Esophagus (tissue), 2 donors: ENCODE results near the gene CLINT1. TPM values are rescaled to one million over a fixed set of nuclear protein-coding genes. Genes with fewer than 3 reads are reported as not detected.

ENCODE experiments used
- H3K27ac ChIP-seq, 2 donors: one replicate each; pipeline ENCODE4 v1.5.1; 2013; ENCODE audit warnings: low read depth in 2 of 2, mild to moderate bottlenecking in 2 of 2, inconsistent platforms in 1 of 2, low read length in 1 of 2, moderate library complexity in 1 of 2
- H3K27me3 ChIP-seq, 2 donors: one replicate each; pipeline ENCODE4 v1.6.1; 2013; ENCODE audit warnings: low read length in 2 of 2, control low read depth in 1 of 2, mild to moderate bottlenecking in 1 of 2; ENCODE audit not compliant: insufficient read depth in 2 of 2, control insufficient read depth in 1 of 2
- H3K36me3 ChIP-seq, 2 donors: one replicate each; pipeline ENCODE4 v1.6.1; 2013; ENCODE audit warnings: low read length in 1 of 2; ENCODE audit not compliant: control insufficient read depth in 2 of 2, insufficient read depth in 2 of 2
- H3K4me1 ChIP-seq, 2 donors: one replicate each; pipeline ENCODE4 v1.6.1; 2013; ENCODE audit warnings: low read length in 1 of 2; ENCODE audit not compliant: control insufficient read depth in 2 of 2, insufficient read depth in 2 of 2
- H3K4me3 ChIP-seq, 2 donors: one replicate each; pipeline ENCODE4 v1.5.1; 2013; ENCODE audit warnings: low read length in 2 of 2, mild to moderate bottlenecking in 2 of 2, low read depth in 1 of 2, moderate library complexity in 1 of 2
- H3K9me3 ChIP-seq, 2 donors: one replicate each; pipeline ENCODE4 v1.6.1; 2013; ENCODE audit warnings: mild to moderate bottlenecking in 2 of 2, low read depth in 1 of 2, low read length in 1 of 2, moderate library complexity in 1 of 2; ENCODE audit not compliant: control insufficient read depth in 2 of 2, insufficient read depth in 1 of 2
- WGBS, 2 donors: extraction: QIAGEN DNeasy Blood & Tissue Kit; methylation state at CpG; one replicate each; pipeline ENCODE4 v1.1.7; 2013; 5-methylcytosine and 5-hydroxymethylcytosine counted together
- polyA plus RNA-seq, 2 donors: library from polyadenylated mRNA; stranded (reverse); fragments of 200-250 nt; gene quantifications; one replicate each; pipeline ENCODE4 v1.2.3, GENCODE V29; 2013
- donor health status: healthy with polysubstance abuse.
- donor health status: Bipolar disorder and iron deficiency.

The CLINT1 gene
- 10 to 100 TPM; 59.1 to 75.2 TPM for polyA plus RNA-seq

DNA sequence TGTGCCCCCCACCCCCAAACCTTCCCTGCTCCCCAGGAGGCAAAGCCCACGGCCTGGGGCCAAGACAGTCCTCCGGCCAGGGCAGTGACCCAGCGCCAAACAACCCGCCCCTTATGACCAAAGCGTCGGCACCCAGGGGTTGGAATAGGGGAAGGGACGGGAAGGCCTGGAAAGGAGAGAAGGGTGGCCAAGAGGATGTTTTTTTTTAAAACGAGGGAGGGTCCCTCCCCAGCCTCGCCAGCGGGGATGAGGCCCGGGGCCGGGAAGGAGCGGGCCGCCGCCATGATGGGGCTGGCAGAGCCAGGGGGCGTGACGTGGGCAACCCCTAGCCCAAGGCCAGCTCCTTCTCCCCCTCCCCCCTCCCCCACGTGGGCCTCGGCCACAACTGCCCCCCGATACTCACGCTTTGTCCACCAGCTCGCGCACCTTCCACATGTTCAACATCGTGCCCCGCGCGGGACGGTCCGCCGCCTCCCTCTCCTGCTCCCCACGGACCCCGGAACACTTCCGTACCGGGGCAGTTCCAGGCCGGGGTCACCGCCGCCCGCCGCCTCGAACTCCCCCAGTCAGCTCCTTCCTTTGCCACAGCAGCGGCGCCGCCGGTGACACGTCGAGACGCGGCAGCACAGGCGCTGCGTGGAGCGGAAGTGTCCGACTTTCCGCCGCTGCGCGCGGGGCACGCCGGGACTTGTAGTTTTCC, at the start of gene CLINT1:
Gene CLINT1 (minus strand): TSS at position 619 of the 700 bp plus-strand sequence. CDS start 175 bp downstream, at position 444.
- no peaks in the 10 kb centered on the region for H3K36me3 ChIP-seq
- no peaks in the 10 kb centered on the region for H3K4me1 ChIP-seq
- peak within 1 kb of the TSS; percentile 73 to 93 for H3K27ac ChIP-seq
- no peaks in the 10 kb centered on the region for H3K27me3 ChIP-seq
- 0 to 1% methylated on average over 45 to 59 of the region's 59 CpGs for WGBS, 2 donors
- H3K4me3 ChIP-seq: peak within 1 kb of the TSS; percentile 75 to 99
- no peaks in the 10 kb centered on the region for H3K9me3 ChIP-seq

DNA sequence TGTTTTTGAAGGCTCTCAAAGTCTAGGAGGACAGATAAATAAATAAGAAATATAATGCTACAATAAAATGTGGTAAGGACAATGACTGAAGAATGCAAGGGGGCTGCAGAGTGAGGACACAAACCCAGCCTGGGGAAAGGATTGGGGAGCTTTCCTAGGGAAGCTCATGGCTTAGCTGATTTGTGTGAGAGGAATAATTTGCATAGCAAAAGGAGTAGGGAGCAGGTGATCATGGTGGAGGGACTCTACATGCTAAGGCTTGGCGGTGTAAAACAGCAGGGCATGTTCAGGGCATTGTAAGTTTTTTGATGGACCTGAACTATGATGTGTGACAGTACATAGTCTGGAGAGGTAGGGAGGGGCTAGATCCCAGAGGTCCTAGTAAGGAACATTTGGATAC, 49.5 kb upstream of the CLINT1 start:
- Histone ChIP-seq H3K36me3 (no peaks in the 10 kb centered on the region), H3K4me3 (no peak overlapping the region), H3K27ac (no peak overlapping the region), H3K9me3 (no peaks in the 10 kb centered on the region), H3K27me3 (no peaks in the 10 kb centered on the region), H3K4me1 (no peaks in the 10 kb centered on the region)
- 91 to 100% methylated on average over 1 of the region's 1 CpG for WGBS, 2 donors

DNA sequence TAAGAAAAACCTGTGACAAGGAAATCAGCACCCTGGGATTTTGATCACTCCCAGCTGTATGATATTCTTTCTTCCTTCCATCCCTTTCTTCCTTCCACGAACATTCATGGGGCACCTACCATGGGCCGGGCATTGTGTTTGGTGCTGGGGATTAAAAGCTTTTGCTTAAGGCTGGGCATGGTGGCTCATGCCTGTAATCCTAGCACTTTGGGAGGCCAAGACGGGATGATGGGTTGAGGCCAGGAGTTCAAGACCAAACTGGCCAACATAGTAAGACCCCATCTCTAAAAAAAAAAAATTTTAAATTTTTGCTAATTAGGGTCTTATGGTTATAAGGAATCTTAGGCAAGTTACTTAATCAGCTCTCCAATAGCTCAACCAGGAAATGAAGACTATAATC, 48.5 kb upstream of the CLINT1 start:
- Histone ChIP-seq H3K4me3 (no peak overlapping the region), H3K27me3 (no peaks in the 10 kb centered on the region), H3K36me3 (no peaks in the 10 kb centered on the region), H3K27ac (no peak overlapping the region), H3K9me3 (no peaks in the 10 kb centered on the region), H3K4me1 (no peaks in the 10 kb centered on the region)
- WGBS, 2 donors: 63 to 80% methylated on average over 3 of the region's 3 CpGs

DNA sequence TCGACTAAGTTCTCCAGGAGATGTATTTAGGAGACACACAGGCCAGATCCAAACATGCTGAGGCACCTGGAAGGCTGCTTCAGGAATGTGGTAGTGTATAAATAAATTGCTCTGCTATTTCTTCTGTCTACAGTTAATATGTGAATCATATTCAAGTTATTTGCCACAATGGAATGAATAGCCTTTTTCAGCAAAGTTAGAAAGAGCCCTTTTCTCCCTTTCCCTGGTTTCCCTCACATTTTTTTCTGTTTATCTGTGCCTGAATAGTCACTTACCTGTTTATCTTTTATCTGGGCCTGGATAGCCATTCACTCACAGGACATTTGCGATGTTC, 44.1 kb upstream of the CLINT1 start:
- Histone ChIP-seq H3K36me3 (no peaks in the 10 kb centered on the region), H3K27ac (peak overlapping the region; percentile 60 to 62), H3K4me3 (no peak overlapping the region), H3K9me3 (no peaks in the 10 kb centered on the region), H3K4me1 (peaks cover 0 to 4% of the 10 kb centered on the region in 2 donors), H3K27me3 (no peaks in the 10 kb centered on the region)
- WGBS, 2 donors: 44 to 50% methylated on average over 2 of the region's 2 CpGs

DNA sequence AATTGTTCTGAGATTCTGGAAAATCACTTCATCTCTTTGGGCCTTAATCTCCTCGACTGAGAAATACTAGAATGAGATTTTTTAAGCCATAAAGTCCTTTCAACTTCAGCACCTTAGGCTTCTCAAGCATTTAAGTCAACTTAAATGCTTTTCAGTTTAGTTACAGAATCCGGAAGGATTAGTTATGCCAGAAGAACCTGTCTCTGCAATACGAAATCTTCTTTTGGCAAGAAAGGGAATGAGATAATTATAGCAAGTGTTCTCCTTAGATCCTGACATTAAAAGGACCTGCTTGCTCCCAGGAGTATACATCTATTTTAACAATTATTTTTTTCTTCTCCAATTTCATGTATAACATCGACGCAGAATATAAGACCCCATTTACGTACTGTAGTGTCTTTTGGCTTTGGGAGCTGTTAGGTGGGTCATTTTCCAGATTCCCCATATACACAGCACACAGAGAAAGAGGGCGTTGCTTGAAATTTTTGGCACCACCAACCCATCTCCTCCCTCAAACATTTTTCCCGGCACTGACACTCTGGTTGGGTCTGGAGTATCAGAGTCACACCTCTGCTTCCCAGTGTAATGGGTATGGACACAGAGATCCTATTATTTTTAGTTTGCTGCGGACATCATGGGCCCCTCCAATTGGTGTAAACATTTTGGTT, 43.6 kb upstream of the CLINT1 start:
- Histone ChIP-seq H3K27me3 (no peaks in the 10 kb centered on the region), H3K27ac (peak overlapping the region; percentile 63 to 70), H3K4me3 (no peak overlapping the region), H3K36me3 (no peaks in the 10 kb centered on the region), H3K9me3 (no peaks in the 10 kb centered on the region), H3K4me1 (peaks cover 0 to 4% of the 10 kb centered on the region in 2 donors)
- WGBS, 2 donors: 36 to 48% methylated on average over 9 of the region's 9 CpGs

DNA sequence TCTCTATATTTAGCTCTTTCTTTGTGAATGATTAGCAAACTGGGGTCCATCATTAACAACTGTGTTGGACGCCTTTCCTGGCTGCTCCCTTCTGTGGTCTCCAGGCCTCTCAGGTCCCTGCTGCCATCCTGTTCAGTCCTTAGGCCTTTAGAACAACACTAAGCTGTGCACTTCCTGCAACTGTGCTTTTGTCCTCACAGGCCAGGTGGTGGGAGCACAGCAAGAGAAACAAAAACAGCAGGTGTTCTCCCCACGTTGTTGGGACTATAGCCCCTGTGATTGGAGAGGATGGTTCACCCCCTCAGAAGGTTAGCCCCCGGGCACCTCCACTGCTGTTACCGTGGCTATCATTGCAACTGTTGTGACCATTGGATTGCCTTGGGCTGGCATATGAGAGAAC, 41.7 kb upstream of the CLINT1 start:
- H3K9me3 ChIP-seq: no peaks in the 10 kb centered on the region
- H3K27me3 ChIP-seq: no peaks in the 10 kb centered on the region
- H3K4me1 ChIP-seq: peaks cover 0 to 4% of the 10 kb centered on the region in 2 donors
- no peaks in the 10 kb centered on the region for H3K36me3 ChIP-seq
- H3K27ac ChIP-seq: no peak overlapping the region
- WGBS, 2 donors: 56 to 75% methylated on average over 4 of the region's 4 CpGs
- H3K4me3 ChIP-seq: no peak overlapping the region

DNA sequence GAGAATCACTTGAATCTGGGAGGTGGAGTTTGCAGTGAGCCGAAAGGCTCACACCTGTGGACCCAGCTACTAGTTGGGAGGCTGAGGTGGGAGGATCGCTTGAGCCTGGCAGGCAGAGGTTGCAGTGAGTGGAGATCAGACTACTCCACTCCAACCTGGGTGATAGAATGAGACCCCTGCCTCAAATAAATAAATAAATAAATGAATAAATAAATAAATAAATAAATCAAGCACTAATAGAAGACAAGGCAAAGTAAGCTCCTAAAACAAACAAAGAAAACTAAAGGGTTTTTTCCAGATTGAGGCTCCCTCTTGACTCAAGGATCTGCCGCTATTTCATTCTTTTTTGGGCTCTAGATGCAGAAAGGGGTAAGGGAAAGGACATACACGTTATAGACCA, 34.7 kb upstream of the CLINT1 start:
- H3K36me3 ChIP-seq: no peaks in the 10 kb centered on the region
- WGBS, 2 donors: 95 to 96% methylated on average over 4 of the region's 4 CpGs
- no peaks in the 10 kb centered on the region for H3K9me3 ChIP-seq

DNA sequence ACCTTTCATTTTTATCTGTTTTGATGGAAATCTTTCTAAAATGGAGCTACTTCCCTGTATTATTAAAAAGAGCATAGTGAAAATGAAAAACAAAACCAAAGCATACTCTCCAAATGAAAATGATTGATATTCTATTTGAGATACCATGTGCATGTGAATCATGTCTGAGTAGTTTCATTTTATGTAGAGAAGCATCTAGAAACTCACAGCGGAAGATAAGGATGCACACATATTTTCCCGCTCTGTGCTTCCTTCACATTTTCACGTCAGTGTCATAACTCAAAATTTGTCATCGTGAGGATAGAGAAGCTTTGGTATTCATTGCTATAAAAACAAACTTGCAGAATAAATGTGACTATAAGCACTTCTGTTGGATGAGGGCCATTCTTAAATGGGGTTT, 34.0 kb upstream of the CLINT1 start:
- Histone ChIP-seq H3K4me1 (peaks cover 2 to 4% of the 10 kb centered on the region in 2 donors), H3K36me3 (no peaks in the 10 kb centered on the region), H3K4me3 (no peak overlapping the region), H3K9me3 (no peaks in the 10 kb centered on the region), H3K27me3 (no peaks in the 10 kb centered on the region), H3K27ac (no peak overlapping the region)
- WGBS, 2 donors: 55 to 66% methylated on average over 4 of the region's 4 CpGs

More for the DNA sequence above, 34.7 kb upstream of the CLINT1 start:
- H3K4me3 ChIP-seq: no peak overlapping the region
- peaks cover 2 to 4% of the 10 kb centered on the region in 2 donors for H3K4me1 ChIP-seq
- H3K27me3 ChIP-seq: no peaks in the 10 kb centered on the region
- no peak overlapping the region for H3K27ac ChIP-seq

DNA sequence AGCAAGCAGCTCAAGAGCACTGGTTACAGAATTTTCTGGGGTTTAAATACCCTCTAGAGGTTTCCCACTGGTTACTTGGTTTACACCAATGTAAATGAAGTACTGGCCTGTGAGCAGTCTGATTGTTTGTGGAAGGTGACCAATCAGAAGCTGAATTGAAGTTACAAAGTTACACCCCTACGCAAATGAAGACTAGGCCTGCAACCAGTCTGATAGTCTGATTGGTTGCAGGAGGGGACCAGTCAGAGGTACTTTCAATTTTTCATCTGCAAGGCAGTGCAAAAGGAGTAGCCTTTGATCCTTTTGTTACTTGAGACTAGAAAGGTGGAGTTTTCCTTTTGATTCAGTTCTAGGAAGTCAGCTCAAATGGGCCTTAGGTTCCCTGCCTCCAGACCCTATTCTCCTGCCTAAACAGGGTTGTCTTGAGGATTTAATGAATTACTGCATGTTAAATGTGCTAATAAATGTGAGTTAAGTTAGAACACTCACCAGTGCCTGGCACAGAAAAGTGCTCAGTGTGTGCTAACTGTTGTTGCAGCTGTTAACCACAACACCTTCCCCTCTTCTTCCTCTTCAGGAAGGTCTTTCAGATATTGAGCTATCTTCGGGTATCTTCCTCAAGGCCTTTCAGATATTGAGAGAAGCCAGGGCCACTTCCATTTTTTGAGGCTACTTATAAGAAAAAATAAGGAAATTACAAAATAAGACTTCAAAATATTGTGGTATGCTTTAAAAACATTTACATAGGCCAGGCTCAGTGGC, 32.1 kb upstream of the CLINT1 start:
- no peak overlapping the region for H3K27ac ChIP-seq
- H3K27me3 ChIP-seq: no peaks in the 10 kb centered on the region
- peaks cover 2 to 10% of the 10 kb centered on the region in 2 donors for H3K4me1 ChIP-seq
- WGBS, 2 donors: 69 to 78% methylated on average over 2 of the region's 2 CpGs
- no peak overlapping the region for H3K4me3 ChIP-seq
- H3K36me3 ChIP-seq: no peaks in the 10 kb centered on the region
- H3K9me3 ChIP-seq: peaks cover 0 to 2% of the 10 kb centered on the region in 2 donors
